HepG2 (cell line): Measurements from ENCODE around the gene GTF2H2C. TPM values are rescaled to one million over a fixed set of nuclear protein-coding genes. Genes with fewer than 3 reads are reported as not detected.

Experiments
- ATAC-seq: fragments of 200-7000 bp; cut with Tn5 transposase; 3 replicates; pipeline ENCODE4 v1.9.1; 2020; ENCODE audit warnings: mild to moderate bottlenecking, moderate library complexity
- BruUV-seq: library from RNA; stranded (reverse); fragments of 400-500 nt; replicated peaks from 2 replicates; lab custom pipeline; 2021; lab: Mats Ljungman, UMichigan
- CTCF ChIA-PET: fragments of 300-600 bp; formaldehyde crosslinking; extraction: SDS; loops from one replicate; lab custom pipeline; 2021; ENCODE audit warnings: low total read pairs, inconsistent platforms, low intra/inter-chr PET ratio; lab: Yijun Ruan, JAX
- POLR2A ChIA-PET: fragments of 350-600 bp; sonication (Branson Sonifier 250); formaldehyde crosslinking; loops from one replicate; lab custom pipeline; 2020; ENCODE audit warnings: antibody characterized with exemption, inconsistent platforms; lab: Yijun Ruan, JAX
- DNase-seq: peaks from one replicate; pipeline ENCODE4 v3.0.0-alpha.2; 2015; ENCODE audit warnings: low spot score
- FAIRE-seq: peaks from 3 replicates; lab custom pipeline; 2011; peaks lifted over from hg19 to GRCh38; lab: Jason Lieb, UNC
- H2AFZ ChIP-seq: one replicate; pipeline ENCODE4 v1.6.1; 2011; ENCODE audit warnings: low read length, inconsistent platforms
- H3K27ac ChIP-seq: fragments of 300-600 bp; 3 replicates; pipeline ENCODE4 v1.8.0; 2011; ENCODE audit warnings: mixed run types, mild to moderate bottlenecking, mixed read lengths, low read length, inconsistent platforms; ENCODE audit not compliant: insufficient read depth; ENCODE audit errors: extremely low read length
- H3K27me3 ChIP-seq, 2 experiments: fragments of 200-600 bp in 1 of 2; 2 replicates in 1 of 2; 3 replicates in 1 of 2; pipeline versions ENCODE4 v1.6.0 to v1.8.0; 2011; ENCODE audit warnings: low read length in 2 of 2, mild to moderate bottlenecking in 2 of 2, moderate library complexity in 2 of 2, inconsistent platforms in 1 of 2; ENCODE audit not compliant: insufficient read depth in 2 of 2, control insufficient read depth in 1 of 2
- H3K36me3 ChIP-seq, 2 experiments: fragments of 200-600 bp in 1 of 2; replicated peaks in 1 of 2; 2 replicates in 1 of 2; 3 replicates in 1 of 2; pipeline versions ENCODE4 v1.5.1 to v1.8.0; 2011; ENCODE audit warnings: low read length in 2 of 2, inconsistent platforms in 1 of 2; ENCODE audit not compliant: insufficient read depth in 2 of 2, control insufficient read depth in 1 of 2
- H3K4me1 ChIP-seq: 2 replicates; pipeline ENCODE4 v1.5.1; 2012; ENCODE audit warnings: low read length, inconsistent platforms; ENCODE audit not compliant: insufficient read depth
- H3K4me2 ChIP-seq: 2 replicates; pipeline ENCODE4 v1.6.0; 2011; ENCODE audit warnings: low read depth, low read length, inconsistent platforms
- H3K4me3 ChIP-seq, 3 experiments: fragments of 200-600 bp in 1 of 3; sonication (generic), shearing (Covaris generic) in 1 of 3; replicated peaks in 1 of 3; 2 replicates each; pipeline ENCODE4 v1.5.1; 2011 to 2016; ENCODE audit warnings: low read length in 3 of 3, inconsistent platforms in 2 of 3, low read depth in 2 of 3, mild to moderate bottlenecking in 2 of 3, control low read depth in 1 of 3, mixed read lengths in 1 of 3; ENCODE audit not compliant: insufficient read depth in 1 of 3
- H3K79me2 ChIP-seq: one replicate; pipeline ENCODE4 v1.6.1; 2011; ENCODE audit warnings: low read length, inconsistent platforms; ENCODE audit not compliant: insufficient read depth
- H3K9ac ChIP-seq: 2 replicates; pipeline ENCODE4 v1.6.0; 2011; ENCODE audit warnings: mild to moderate bottlenecking, low read depth, low read length, inconsistent platforms; ENCODE audit not compliant: insufficient read depth
- H3K9me3 ChIP-seq: 2 replicates; pipeline ENCODE4 v1.5.1; 2012; ENCODE audit warnings: mild to moderate bottlenecking, low read length
- H4K20me1 ChIP-seq: 2 replicates; pipeline ENCODE4 v1.6.0; 2011; ENCODE audit warnings: inconsistent platforms, mild to moderate bottlenecking, low read length, moderate library complexity; ENCODE audit not compliant: insufficient read depth
- ADNP ChIP-seq: sonication (generic); formaldehyde crosslinking; IDR thresholded peaks from 2 replicates; pipeline ENCODE4 v1.4.0; 2020; ENCODE audit warnings: missing genetic modification reagents
- ARHGAP35 ChIP-seq: sonication (generic); formaldehyde crosslinking; IDR thresholded peaks from 2 replicates; pipeline ENCODE4 v1.9.0; 2022; ENCODE audit warnings: mild to moderate bottlenecking, inconsistent platforms, moderate library complexity, missing genetic modification reagents, borderline replicate concordance
- CAMTA2 ChIP-seq: sonication (generic); formaldehyde crosslinking; IDR thresholded peaks from 2 replicates; pipeline ENCODE4 v1.4.0; 2020; ENCODE audit warnings: mild to moderate bottlenecking, missing genetic modification reagents, borderline replicate concordance
- HNF4G ChIP-seq, 2 experiments: sonication (generic) in 1 of 2; formaldehyde crosslinking in 1 of 2; IDR thresholded peaks; 2 replicates each; pipeline versions ENCODE4 v1.4.0 to v1.6.1; 2011 to 2020; ENCODE audit warnings: borderline replicate concordance in 2 of 2, low read depth in 2 of 2, mild to moderate bottlenecking in 2 of 2, low read length in 1 of 2, missing genetic modification reagents in 1 of 2, moderate library complexity in 1 of 2
- KLF6 ChIP-seq: IDR thresholded peaks from 2 replicates; pipeline ENCODE4 v1.8.0; 2016; ENCODE audit warnings: missing biosample characterization, missing genetic modification reagents
- MTA3 ChIP-seq: sonication (generic); formaldehyde crosslinking; IDR thresholded peaks from 2 replicates; pipeline ENCODE4 v1.4.0; 2020; ENCODE audit warnings: missing genetic modification reagents
- POLR2G ChIP-seq: fragments of 200-400 bp; formaldehyde crosslinking; IDR thresholded peaks from 2 replicates; pipeline ENCODE4 v1.6.1; 2018; ENCODE audit warnings: mild to moderate bottlenecking, low read depth, low read length, moderate library complexity
- SOX13 ChIP-seq, 3 experiments: fragments of 450-650 bp in 1 of 3; sonication (generic) in 1 of 3; formaldehyde crosslinking in 1 of 3; IDR thresholded peaks in 2 of 3; conservative IDR thresholded peaks in 1 of 3; 2 replicates each; pipeline versions ENCODE4 v1.5.0 to v1.6.1; 2016 to 2020; ENCODE audit warnings: antibody characterized with exemption in 1 of 3, mild to moderate bottlenecking in 1 of 3, missing compliant biosample characterization in 1 of 3, missing genetic modification reagents in 1 of 3, moderate library complexity in 1 of 3
- STAT5B ChIP-seq: sonication (generic); formaldehyde crosslinking; IDR thresholded peaks from 2 replicates; pipeline ENCODE4 v1.4.0; 2020; ENCODE audit warnings: missing genetic modification reagents
- ZBTB8A ChIP-seq: sonication (generic); formaldehyde crosslinking; IDR thresholded peaks from 2 replicates; pipeline ENCODE4 v1.4.0; 2020; ENCODE audit warnings: mild to moderate bottlenecking, low read depth, missing genetic modification reagents, borderline replicate concordance
- ZNF552 ChIP-seq: sonication (generic); formaldehyde crosslinking; IDR thresholded peaks from 2 replicates; pipeline ENCODE4 v1.9.0; 2022; ENCODE audit warnings: missing genetic modification reagents, mild to moderate bottlenecking, borderline replicate concordance
- ZSCAN31 ChIP-seq: sonication (generic); formaldehyde crosslinking; IDR thresholded peaks from 2 replicates; pipeline ENCODE4 v1.5.0; 2020; ENCODE audit warnings: low read depth, mild to moderate bottlenecking, missing genetic modification reagents
- WGBS: methylation state at CpG from one replicate; pipeline ENCODE4 v1.1.6; 2017; ENCODE audit warnings: low lambda C conversion rate; 5-methylcytosine and 5-hydroxymethylcytosine counted together
- in situ Hi-C: cut with HindIII; loops from 2 replicates; pipeline ENCODE4 v1.10.0; 2017; ENCODE audit warnings: low pct_unique_long_range_greater_than_20kb; ENCODE audit not compliant: extremely low pct_ligation_motif_present
- intact Hi-C: fragments of 100-400 bp; cut with micrococcal nuclease; formaldehyde crosslinking; loops from one replicate; pipeline ENCODE4 v1.10.0; 2022; ENCODE audit not compliant: unreplicated experiment
- polyA plus RNA-seq, 8 experiments: library from polyadenylated mRNA; depleted of rRNA in 3 of 8; stranded (reverse) in 7 of 8; unstranded in 1 of 8; fragments of >200 nt; fragmentation: Illumina TruSeq in 4 of 8; extraction: Trizol in 4 of 8; gene quantifications; 2 replicates each; pipeline versions ENCODE4 v1.2.1 to v1.2.3, GENCODE V29; 2011 to 2016; ENCODE audit warnings: low read depth in 4 of 8, missing spikeins in 1 of 8, mixed read lengths in 1 of 8; ENCODE audit not compliant: insufficient read depth in 1 of 8
- total RNA-seq, 5 experiments: library from RNA; depleted of rRNA; stranded (reverse); fragments of >200 nt; fragmentation: Illumina TruSeq; extraction: Trizol; gene quantifications; 2 replicates each; pipeline ENCODE4 v1.2.3, GENCODE V29; 2016; ENCODE audit warnings: low read depth in 1 of 5
- TF ChIP-seq, protein P1 (sequence below): sonication (generic); formaldehyde crosslinking; IDR thresholded peaks from 2 replicates; pipeline ENCODE4 v1.5.0; 2020; ENCODE audit warnings: mild to moderate bottlenecking, missing genetic modification reagents
- TF ChIP-seq, protein P2 (sequence below): IDR thresholded peaks from 2 replicates; pipeline ENCODE4 v1.6.1; 2016; ENCODE audit warnings: missing compliant biosample characterization, missing genetic modification reagents, borderline replicate concordance
- TF ChIP-seq, protein P3 (sequence below): IDR thresholded peaks from 2 replicates; pipeline ENCODE4 v1.6.1; 2016; ENCODE audit warnings: control low read depth
- TF ChIP-seq, protein P4 (sequence below): fragments of 450-650 bp; IDR thresholded peaks from 2 replicates; pipeline ENCODE4 v1.6.1; 2017; ENCODE audit warnings: mild to moderate bottlenecking

Gene GTF2H2C
- total and polyA plus RNA-seq, 2 of the 13 experiments (the other 11 are each of a cell fraction or from before 2014, with no cell fraction given), result 29.7 to 62.9 TPM

DNA sequence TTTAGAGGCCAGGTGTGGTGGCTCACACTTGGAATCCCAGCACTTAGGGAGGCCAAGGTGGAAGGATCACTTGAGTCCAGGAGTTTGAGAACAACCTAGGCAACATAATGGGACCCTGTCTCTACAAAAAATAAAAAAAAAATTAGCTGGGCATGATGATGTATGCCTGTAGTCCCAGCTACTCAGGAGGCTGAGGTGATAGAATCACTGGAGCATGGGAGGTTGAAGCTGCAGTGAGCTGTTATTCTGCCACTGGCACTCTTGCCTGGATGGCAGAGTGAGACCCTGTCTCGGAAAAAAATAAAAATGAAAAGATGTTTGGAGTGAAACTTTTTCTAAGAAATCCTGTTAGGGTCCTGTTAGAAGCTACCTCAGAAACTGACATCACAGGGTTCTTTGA is 43.2 kb upstream of the GTF2H2C start:
- FAIRE-seq, result no peak
- no TSS peak for BruUV-seq
- H3K4me1 ChIP-seq, result peaks cover 45% of the 10 kb centered on the region
- H3K4me3 ChIP-seq, result no peak overlapping the region
- ChIA-PET POLR2A (interaction anchor here (1.3 to 3.4 kb wide), 3 partner anchors 13 to 62 kb away, joined by 5 to 12 read pairs (median 10); partner anchors contain the start of gene OCLN), CTCF (no interaction called here)
- H3K36me3 ChIP-seq, result peaks cover 0 to 3% of the 10 kb centered on the region in 2 experiments; a peak in 3 of 5 replicates
- no peaks in the 10 kb centered on the region for H4K20me1 ChIP-seq
- DNase-seq, result no peak
- H3K9ac ChIP-seq, result no peak overlapping the region
- no peak overlapping the region for H3K4me2 ChIP-seq
- H3K9me3 ChIP-seq, result no peaks in the 10 kb centered on the region
- no peak for ATAC-seq
- intact Hi-C loops (no loop called here), in situ Hi-C loops (no loop called here)
- H3K27ac ChIP-seq, result no peak overlapping the region
- WGBS, result 100% methylated on average over 1 of the region's 1 CpG
- H2AFZ ChIP-seq, result no peak overlapping the region
- peaks cover 6% of the 10 kb centered on the region for H3K79me2 ChIP-seq
- no peaks in the 10 kb centered on the region for H3K27me3 ChIP-seq
- TF ChIP-seq ZBTB8A (no peak), ZNF552 (CRISPR knock-in tag) (no peak), POLR2G (no peak), STAT5B (CRISPR knock-in tag) (no peak), KLF6 (no peak), MTA3 (CRISPR knock-in tag) (no peak), ZSCAN31 (CRISPR knock-in tag) (no peak), HNF4G (IDR thresholded peaks at IDR 0.05; ENCODE audit: borderline replicate concordance, low read depth, low read length) (no peak), HNF4G (CRISPR knock-in tag; IDR thresholded peaks at IDR 0.05; ENCODE audit: borderline replicate concordance, low read depth) (no peak), ARHGAP35 (CRISPR knock-in tag) (no peak), SOX13 (IDR thresholded peaks at IDR 0.05) (no peak), SOX13 (CRISPR knock-in tag; conservative IDR thresholded peaks at IDR 0.05 in 1 of 2, IDR thresholded peaks at IDR 0.05 in 1 of 2) (no peak), ADNP (CRISPR knock-in tag) (no peak), CAMTA2 (CRISPR knock-in tag) (no peak)
- TF ChIP-seq, protein P1, sequence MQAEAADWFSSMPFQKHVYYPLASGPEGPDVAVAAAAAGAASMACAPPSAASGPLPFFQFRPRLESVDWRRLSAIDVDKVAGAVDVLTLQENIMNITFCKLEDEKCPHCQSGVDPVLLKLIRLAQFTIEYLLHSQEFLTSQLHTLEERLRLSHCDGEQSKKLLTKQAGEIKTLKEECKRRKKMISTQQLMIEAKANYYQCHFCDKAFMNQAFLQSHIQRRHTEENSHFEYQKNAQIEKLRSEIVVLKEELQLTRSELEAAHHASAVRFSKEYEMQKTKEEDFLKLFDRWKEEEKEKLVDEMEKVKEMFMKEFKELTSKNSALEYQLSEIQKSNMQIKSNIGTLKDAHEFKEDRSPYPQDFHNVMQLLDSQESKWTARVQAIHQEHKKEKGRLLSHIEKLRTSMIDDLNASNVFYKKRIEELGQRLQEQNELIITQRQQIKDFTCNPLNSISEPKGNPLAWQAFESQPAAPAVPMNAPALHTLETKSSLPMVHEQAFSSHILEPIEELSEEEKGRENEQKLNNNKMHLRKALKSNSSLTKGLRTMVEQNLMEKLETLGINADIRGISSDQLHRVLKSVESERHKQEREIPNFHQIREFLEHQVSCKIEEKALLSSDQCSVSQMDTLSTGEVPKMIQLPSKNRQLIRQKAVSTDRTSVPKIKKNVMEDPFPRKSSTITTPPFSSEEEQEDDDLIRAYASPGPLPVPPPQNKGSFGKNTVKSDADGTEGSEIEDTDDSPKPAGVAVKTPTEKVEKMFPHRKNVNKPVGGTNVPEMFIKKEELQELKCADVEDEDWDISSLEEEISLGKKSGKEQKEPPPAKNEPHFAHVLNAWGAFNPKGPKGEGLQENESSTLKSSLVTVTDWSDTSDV (CRISPR knock-in tag), result no peak
- TF ChIP-seq, protein P2, sequence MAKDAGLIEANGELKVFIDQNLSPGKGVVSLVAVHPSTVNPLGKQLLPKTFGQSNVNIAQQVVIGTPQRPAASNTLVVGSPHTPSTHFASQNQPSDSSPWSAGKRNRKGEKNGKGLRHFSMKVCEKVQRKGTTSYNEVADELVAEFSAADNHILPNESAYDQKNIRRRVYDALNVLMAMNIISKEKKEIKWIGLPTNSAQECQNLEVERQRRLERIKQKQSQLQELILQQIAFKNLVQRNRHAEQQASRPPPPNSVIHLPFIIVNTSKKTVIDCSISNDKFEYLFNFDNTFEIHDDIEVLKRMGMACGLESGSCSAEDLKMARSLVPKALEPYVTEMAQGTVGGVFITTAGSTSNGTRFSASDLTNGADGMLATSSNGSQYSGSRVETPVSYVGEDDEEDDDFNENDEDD (CRISPR knock-in tag), result no peak
- TF ChIP-seq, protein P3, sequence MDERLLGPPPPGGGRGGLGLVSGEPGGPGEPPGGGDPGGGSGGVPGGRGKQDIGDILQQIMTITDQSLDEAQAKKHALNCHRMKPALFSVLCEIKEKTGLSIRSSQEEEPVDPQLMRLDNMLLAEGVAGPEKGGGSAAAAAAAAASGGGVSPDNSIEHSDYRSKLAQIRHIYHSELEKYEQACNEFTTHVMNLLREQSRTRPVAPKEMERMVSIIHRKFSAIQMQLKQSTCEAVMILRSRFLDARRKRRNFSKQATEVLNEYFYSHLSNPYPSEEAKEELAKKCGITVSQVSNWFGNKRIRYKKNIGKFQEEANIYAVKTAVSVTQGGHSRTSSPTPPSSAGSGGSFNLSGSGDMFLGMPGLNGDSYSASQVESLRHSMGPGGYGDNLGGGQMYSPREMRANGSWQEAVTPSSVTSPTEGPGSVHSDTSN, result no peak
- TF ChIP-seq, protein P4, sequence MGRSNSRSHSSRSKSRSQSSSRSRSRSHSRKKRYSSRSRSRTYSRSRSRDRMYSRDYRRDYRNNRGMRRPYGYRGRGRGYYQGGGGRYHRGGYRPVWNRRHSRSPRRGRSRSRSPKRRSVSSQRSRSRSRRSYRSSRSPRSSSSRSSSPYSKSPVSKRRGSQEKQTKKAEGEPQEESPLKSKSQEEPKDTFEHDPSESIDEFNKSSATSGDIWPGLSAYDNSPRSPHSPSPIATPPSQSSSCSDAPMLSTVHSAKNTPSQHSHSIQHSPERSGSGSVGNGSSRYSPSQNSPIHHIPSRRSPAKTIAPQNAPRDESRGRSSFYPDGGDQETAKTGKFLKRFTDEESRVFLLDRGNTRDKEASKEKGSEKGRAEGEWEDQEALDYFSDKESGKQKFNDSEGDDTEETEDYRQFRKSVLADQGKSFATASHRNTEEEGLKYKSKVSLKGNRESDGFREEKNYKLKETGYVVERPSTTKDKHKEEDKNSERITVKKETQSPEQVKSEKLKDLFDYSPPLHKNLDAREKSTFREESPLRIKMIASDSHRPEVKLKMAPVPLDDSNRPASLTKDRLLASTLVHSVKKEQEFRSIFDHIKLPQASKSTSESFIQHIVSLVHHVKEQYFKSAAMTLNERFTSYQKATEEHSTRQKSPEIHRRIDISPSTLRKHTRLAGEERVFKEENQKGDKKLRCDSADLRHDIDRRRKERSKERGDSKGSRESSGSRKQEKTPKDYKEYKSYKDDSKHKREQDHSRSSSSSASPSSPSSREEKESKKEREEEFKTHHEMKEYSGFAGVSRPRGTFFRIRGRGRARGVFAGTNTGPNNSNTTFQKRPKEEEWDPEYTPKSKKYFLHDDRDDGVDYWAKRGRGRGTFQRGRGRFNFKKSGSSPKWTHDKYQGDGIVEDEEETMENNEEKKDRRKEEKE, result no peak
